Vagina (tissue), 2 donors: Measurements from ENCODE around the gene WDR59.

Experiments
- POLR2A ChIP-seq, 2 donors: fragments of 450-650 bp; IDR thresholded peaks; one replicate each; pipeline ENCODE4 v1.6.1; 2017; ENCODE audit warnings: antibody characterized with exemption in 2 of 2, mild to moderate bottlenecking in 2 of 2, moderate library complexity in 2 of 2
- POLR2AphosphoS5 ChIP-seq, 2 donors: sonication (generic); formaldehyde crosslinking; IDR thresholded peaks; one replicate each; pipeline ENCODE4 v1.9.0; 2017; ENCODE audit warnings: antibody characterized with exemption in 2 of 2, mild to moderate bottlenecking in 2 of 2, low read depth in 1 of 2; ENCODE audit not compliant: insufficient read depth in 1 of 2
- TF ChIP-seq, protein P1 (sequence below), 3 experiments: fragments of 450-650 bp in 2 of 3; fragments of 200-600 bp in 1 of 3; sonication (generic) in 1 of 3; IDR thresholded peaks; one replicate each; pipeline ENCODE4 v1.5.1; 2017 to 2019; ENCODE audit warnings: antibody characterized with exemption in 3 of 3, mild to moderate bottlenecking in 2 of 3, moderate library complexity in 2 of 3

DNA sequence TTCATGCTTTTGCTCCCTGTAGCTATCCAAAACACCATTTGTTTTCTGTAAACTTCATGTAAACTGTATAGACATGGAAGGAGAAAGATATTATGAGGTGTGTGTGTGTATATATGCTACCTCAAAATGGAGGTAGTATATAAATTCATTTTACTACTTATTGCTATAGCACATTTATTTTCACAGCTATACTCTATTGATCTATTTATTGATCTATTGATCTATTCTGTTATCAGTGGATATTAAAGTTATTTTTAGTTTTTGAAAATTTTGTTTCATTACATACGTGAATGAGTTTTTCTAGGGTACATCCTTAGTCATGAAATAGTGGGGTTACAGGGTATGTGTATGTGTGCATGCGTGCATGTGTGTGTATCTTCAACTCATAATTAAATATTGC, 29.4 kb upstream of the WDR59 start:
- TF ChIP-seq POLR2A (IDR thresholded peaks at IDR 0.05) (no peak), POLR2AphosphoS5 (IDR thresholded peaks at IDR 0.05; ENCODE audit: insufficient read depth in 1 of 2, low read depth in 1 of 2) (no peak)
- TF ChIP-seq, protein P1, sequence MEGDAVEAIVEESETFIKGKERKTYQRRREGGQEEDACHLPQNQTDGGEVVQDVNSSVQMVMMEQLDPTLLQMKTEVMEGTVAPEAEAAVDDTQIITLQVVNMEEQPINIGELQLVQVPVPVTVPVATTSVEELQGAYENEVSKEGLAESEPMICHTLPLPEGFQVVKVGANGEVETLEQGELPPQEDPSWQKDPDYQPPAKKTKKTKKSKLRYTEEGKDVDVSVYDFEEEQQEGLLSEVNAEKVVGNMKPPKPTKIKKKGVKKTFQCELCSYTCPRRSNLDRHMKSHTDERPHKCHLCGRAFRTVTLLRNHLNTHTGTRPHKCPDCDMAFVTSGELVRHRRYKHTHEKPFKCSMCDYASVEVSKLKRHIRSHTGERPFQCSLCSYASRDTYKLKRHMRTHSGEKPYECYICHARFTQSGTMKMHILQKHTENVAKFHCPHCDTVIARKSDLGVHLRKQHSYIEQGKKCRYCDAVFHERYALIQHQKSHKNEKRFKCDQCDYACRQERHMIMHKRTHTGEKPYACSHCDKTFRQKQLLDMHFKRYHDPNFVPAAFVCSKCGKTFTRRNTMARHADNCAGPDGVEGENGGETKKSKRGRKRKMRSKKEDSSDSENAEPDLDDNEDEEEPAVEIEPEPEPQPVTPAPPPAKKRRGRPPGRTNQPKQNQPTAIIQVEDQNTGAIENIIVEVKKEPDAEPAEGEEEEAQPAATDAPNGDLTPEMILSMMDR (IDR thresholded peaks at IDR 0.05): no peak
